NT2/D1 (cell line): ENCODE results near the gene SATB2.

Experiments used
- SUZ12 ChIP-seq: IDR thresholded peaks from 2 replicates; pipeline ENCODE4 v1.6.1; 2011; ENCODE audit not compliant: insufficient read length, insufficient read depth; ENCODE audit errors: extremely low read depth
- YY1 ChIP-seq: IDR thresholded peaks from 2 replicates; pipeline ENCODE4 v1.6.1; 2011; ENCODE audit not compliant: insufficient read length, insufficient read depth
- ZNF274 ChIP-seq: IDR thresholded peaks from 2 replicates; pipeline ENCODE4 v1.6.1; 2011; ENCODE audit warnings: mild to moderate bottlenecking, low read depth, low read length

DNA sequence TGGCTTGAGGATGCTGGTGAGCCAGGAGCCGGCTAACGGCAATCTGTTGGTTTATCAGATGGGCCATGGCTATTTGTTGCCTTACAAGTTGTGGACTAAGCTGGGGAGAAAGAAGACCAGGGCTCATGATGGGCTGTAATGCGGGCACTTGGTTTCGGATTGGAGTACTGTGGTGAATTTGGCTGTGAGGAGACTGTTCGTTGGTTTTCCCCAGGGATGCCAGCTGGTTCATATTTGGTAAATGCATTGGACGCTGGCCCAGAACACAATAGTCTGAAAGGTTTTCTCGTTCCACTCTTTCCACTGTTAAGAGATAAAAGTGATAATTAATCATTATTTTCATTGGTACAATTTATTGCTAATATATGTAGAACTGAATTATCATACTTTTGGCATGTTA, 108.9 kb downstream of the SATB2 start:
- TF ChIP-seq ZNF274 (no peak), YY1 (no peak), SUZ12 (no peak)
